ENCODE data around the gene KLK7. TPM values are rescaled to one million over a fixed set of nuclear protein-coding genes. Genes with fewer than 3 reads are reported as not detected.

KLK7 gene
- total and polyA plus RNA-seq, 10 of the 15 experiments (the other 5 are each of a cell fraction or from before 2014, with no cell fraction given), result not detected

DNA sequence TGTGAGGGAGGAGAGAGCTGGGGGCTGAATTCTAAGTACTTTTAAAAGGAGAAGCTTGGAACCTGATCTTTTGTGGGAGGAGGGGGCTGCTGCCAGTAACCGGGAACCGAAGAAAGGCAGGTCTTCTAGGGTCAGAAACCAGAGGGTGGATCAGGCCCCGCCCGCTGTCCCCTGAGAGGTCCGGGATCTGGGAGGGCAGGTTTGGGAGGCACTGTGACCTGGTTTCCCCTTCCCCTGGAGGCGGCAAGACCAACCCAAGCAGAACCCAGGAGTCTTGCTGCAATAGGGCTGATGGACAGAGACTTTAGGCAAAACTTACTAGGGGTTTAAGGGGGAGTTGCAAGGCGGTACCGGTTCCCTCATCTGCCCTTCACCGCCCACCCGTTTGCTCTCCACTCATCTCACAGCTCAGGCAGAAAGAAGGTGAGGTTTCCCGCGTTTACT, 18.4 kb upstream of the KLK7 start:
- ChIA-PET CTCF (no interaction called here), POLR2A (no interaction called here), RAD21 (ENCODE audit: unreplicated experiment) (no interaction called here), SMC1A (ENCODE audit: uncharacterized antibody, unreplicated experiment) (no interaction called here)
- no peaks in the 10 kb centered on the region for H3K9me3 ChIP-seq (replicated peaks; ENCODE audit: control insufficient read depth, insufficient read depth, low read length)
- WGBS (ENCODE audit: insufficient coverage, insufficient replicate concordance, low lambda C conversion rate, missing lambda C conversion rate), result 41% methylated on average over 12 of the region's 12 CpGs
- no peaks in the 10 kb centered on the region for H3K36me3 ChIP-seq (ENCODE audit: control insufficient read depth in 2 of 2, insufficient read depth in 2 of 2, low read length in 1 of 2)
- FAIRE-seq (no peak), DNase-seq (ENCODE audit: low read depth, low spot score) (no peak), ATAC-seq (no peak)
- no TSS peak for BruUV-seq (replicated peaks)
- in situ Hi-C loops (cut with MboI), result no loop called here
- H3K4me3 ChIP-seq, result no peak overlapping the region
- H4K20me1 ChIP-seq (ENCODE audit: control insufficient read depth, insufficient read depth), result no peaks in the 10 kb centered on the region
- no peak overlapping the region for H3K9ac ChIP-seq (ENCODE audit: control insufficient read depth, insufficient read depth, low read length)
- no peak overlapping the region for H3K27ac ChIP-seq (ENCODE audit: control insufficient read depth, insufficient read depth)
- H3K4me2 ChIP-seq (ENCODE audit: control insufficient read depth, insufficient read depth), result no peak overlapping the region
- no peaks in the 10 kb centered on the region for H3K4me1 ChIP-seq (ENCODE audit: control insufficient read depth, insufficient read depth, low read length)
- intact Hi-C loops (cut with micrococcal nuclease; ENCODE audit: unreplicated experiment), result no loop called here
- H2AFZ ChIP-seq (ENCODE audit: control insufficient read depth, low read depth, low read length), result no peak overlapping the region
- H3K79me2 ChIP-seq (ENCODE audit: control insufficient read depth, insufficient read depth, low read length), result no peaks in the 10 kb centered on the region
- H3K27me3 ChIP-seq (replicated peaks in 1 of 2; ENCODE audit: control insufficient read depth in 2 of 2, insufficient read depth in 2 of 2, low read length in 1 of 2), result no peaks in the 10 kb centered on the region; a peak in 1 of 4 replicates
- TF ChIP-seq, protein P1, sequence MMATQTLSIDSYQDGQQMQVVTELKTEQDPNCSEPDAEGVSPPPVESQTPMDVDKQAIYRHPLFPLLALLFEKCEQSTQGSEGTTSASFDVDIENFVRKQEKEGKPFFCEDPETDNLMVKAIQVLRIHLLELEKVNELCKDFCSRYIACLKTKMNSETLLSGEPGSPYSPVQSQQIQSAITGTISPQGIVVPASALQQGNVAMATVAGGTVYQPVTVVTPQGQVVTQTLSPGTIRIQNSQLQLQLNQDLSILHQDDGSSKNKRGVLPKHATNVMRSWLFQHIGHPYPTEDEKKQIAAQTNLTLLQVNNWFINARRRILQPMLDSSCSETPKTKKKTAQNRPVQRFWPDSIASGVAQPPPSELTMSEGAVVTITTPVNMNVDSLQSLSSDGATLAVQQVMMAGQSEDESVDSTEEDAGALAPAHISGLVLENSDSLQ (IDR thresholded peaks at IDR 0.05), result no peak
- TF ChIP-seq, protein P2, sequence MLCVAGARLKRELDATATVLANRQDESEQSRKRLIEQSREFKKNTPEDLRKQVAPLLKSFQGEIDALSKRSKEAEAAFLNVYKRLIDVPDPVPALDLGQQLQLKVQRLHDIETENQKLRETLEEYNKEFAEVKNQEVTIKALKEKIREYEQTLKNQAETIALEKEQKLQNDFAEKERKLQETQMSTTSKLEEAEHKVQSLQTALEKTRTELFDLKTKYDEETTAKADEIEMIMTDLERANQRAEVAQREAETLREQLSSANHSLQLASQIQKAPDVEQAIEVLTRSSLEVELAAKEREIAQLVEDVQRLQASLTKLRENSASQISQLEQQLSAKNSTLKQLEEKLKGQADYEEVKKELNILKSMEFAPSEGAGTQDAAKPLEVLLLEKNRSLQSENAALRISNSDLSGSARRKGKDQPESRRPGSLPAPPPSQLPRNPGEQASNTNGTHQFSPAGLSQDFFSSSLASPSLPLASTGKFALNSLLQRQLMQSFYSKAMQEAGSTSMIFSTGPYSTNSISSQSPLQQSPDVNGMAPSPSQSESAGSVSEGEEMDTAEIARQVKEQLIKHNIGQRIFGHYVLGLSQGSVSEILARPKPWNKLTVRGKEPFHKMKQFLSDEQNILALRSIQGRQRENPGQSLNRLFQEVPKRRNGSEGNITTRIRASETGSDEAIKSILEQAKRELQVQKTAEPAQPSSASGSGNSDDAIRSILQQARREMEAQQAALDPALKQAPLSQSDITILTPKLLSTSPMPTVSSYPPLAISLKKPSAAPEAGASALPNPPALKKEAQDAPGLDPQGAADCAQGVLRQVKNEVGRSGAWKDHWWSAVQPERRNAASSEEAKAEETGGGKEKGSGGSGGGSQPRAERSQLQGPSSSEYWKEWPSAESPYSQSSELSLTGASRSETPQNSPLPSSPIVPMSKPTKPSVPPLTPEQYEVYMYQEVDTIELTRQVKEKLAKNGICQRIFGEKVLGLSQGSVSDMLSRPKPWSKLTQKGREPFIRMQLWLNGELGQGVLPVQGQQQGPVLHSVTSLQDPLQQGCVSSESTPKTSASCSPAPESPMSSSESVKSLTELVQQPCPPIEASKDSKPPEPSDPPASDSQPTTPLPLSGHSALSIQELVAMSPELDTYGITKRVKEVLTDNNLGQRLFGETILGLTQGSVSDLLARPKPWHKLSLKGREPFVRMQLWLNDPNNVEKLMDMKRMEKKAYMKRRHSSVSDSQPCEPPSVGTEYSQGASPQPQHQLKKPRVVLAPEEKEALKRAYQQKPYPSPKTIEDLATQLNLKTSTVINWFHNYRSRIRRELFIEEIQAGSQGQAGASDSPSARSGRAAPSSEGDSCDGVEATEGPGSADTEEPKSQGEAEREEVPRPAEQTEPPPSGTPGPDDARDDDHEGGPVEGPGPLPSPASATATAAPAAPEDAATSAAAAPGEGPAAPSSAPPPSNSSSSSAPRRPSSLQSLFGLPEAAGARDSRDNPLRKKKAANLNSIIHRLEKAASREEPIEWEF (IDR thresholded peaks at IDR 0.05; ENCODE audit: insufficient replicate concordance, low read depth, low read length), result no peak
- no peak for TF ChIP-seq HDAC6 (IDR thresholded peaks at IDR 0.05; ENCODE audit: unreplicated experiment)
- no peak for TF ChIP-seq NFXL1 (IDR thresholded peaks at IDR 0.05; ENCODE audit: borderline replicate concordance)
- TF ChIP-seq PAX8 (IDR thresholded peaks at IDR 0.05), result no peak
